ENCODE results near the gene PLCZ1. TPM values are rescaled to one million over a fixed set of nuclear protein-coding genes. Genes with fewer than 3 reads are reported as not detected.

PLCZ1 gene
- total RNA-seq, 4 donors from 2014 or later = not detected

GRCh38 chr12:18752947-18753346, 15.1 kb upstream of the PLCZ1 start:
- no peak for DNase-seq (ENCODE audit: low spot score)
- no peak for ATAC-seq (ENCODE audit: low FRiP score)
- no peak for TF ChIP-seq CTCF (IDR thresholded peaks at IDR 0.05)

GRCh38 chr12:18752280-18752920, 14.6 kb upstream of the PLCZ1 start:
- DNase-seq (ENCODE audit: low spot score) (no peak), ATAC-seq (ENCODE audit: low FRiP score) (peak; percentile 49)
- TF ChIP-seq CTCF (IDR thresholded peaks at IDR 0.05) = no peak

GRCh38 chr12:18751866-18752265, 14.1 kb upstream of the PLCZ1 start:
- no peak for ATAC-seq (ENCODE audit: low FRiP score)
- no peak for TF ChIP-seq CTCF (IDR thresholded peaks at IDR 0.05)
- no peak for DNase-seq (ENCODE audit: low spot score)

GRCh38 chr12:18750085-18750484, 12.3 kb upstream of the PLCZ1 start:
- TF ChIP-seq CTCF (IDR thresholded peaks at IDR 0.05) = no peak
- ATAC-seq (ENCODE audit: low FRiP score) (no peak), DNase-seq (ENCODE audit: low spot score) (no peak)

GRCh38 chr12:18749386-18749957, 11.7 kb upstream of the PLCZ1 start:
- DNase-seq (ENCODE audit: low spot score) (no peak), ATAC-seq (ENCODE audit: low FRiP score) (no peak)
- TF ChIP-seq CTCF (IDR thresholded peaks at IDR 0.05) = no peak

- no peak for TF ChIP-seq CTCF (IDR thresholded peaks at IDR 0.05)
- DNase-seq (ENCODE audit: low spot score) (no peak), ATAC-seq (ENCODE audit: low FRiP score) (peak; percentile 89)
These were observed 10.1 kb upstream of the PLCZ1 start for GRCh38 chr12:18747895-18748294.

- TF ChIP-seq CTCF (IDR thresholded peaks at IDR 0.05) = no peak
- no peak for ATAC-seq (ENCODE audit: low FRiP score)
- DNase-seq (ENCODE audit: low spot score) = no peak
These were observed 6.7 kb downstream of the PLCZ1 start for GRCh38 chr12:18731156-18731555.
